ENCODE measurements around the gene TIAM2.
"Not testable (repeated sequence)": the region's sequence is repeated elsewhere in the genome, so short reads cannot be mapped to it uniquely, and the experiment has no call there.

Gene TIAM2

DNA sequence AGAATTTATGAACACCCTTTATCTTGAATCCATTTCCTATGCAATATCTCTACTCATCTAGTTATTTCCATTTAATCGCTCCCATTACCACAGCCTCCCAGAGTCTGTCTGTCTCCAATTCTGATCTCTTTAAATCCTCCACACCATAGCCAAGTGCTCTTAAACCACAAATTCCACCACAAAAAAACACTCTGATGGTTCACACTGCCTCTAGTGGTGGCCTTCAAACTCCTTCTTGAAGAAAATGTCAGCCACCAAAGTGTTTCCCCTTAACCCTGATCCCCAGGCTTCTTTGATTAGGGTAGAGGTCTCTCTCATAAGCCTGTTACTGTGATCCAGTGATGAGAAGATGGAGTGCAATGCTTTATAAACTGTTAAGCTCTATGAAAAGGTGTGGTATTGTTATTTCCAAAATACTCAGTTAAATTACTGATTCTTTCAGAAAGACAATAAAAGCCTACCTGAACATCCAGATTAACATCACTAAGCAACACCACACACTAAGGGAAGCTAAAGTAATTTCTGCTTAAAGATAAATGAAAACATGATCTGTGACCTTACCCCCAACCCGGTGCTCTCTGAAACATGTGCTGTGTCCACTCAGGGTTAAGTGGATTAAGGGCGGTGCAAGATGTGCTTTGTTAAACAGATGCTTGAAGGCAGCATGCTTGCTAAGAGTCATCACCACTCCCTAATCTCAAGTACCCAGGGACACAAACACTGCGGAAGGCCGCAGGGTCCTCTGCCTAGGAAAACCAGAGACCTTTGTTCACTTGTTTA is 273.2 kb downstream of the TIAM2 start:
- DNase-seq, result not testable (repeated sequence)

- no peak for DNase-seq
Observed at GRCh38 chr6:155269765-155270164, 274.6 kb downstream of the TIAM2 start.

DNA sequence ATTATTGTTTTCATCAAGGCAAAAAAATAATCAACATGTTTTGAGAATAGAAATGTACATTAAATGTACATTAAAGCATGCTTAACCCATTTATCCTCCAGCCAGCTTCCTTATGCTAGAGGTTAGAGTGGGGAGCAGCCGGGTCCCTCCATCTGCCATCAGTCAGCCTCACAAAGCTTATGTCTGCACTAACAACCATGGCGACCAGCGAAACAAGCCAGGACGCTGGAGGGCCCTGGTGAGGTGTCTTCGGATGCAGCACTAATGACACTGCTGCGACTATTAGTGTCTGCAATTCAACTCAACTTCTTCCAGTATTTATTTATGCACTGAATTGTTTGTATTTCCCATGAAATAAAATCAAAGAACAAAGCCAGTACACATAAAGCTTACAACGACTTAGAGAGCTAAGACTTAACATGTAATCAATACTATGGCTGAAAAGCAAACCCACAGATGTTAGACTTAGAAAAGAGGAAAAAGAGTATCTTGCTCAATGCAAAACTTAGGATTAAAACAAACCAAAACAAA is 275.5 kb downstream of the TIAM2 start:
- DNase-seq, result no peak

GRCh38 chr6:155271145-155271544 is 276.0 kb downstream of the TIAM2 start:
- no peak for DNase-seq

DNA sequence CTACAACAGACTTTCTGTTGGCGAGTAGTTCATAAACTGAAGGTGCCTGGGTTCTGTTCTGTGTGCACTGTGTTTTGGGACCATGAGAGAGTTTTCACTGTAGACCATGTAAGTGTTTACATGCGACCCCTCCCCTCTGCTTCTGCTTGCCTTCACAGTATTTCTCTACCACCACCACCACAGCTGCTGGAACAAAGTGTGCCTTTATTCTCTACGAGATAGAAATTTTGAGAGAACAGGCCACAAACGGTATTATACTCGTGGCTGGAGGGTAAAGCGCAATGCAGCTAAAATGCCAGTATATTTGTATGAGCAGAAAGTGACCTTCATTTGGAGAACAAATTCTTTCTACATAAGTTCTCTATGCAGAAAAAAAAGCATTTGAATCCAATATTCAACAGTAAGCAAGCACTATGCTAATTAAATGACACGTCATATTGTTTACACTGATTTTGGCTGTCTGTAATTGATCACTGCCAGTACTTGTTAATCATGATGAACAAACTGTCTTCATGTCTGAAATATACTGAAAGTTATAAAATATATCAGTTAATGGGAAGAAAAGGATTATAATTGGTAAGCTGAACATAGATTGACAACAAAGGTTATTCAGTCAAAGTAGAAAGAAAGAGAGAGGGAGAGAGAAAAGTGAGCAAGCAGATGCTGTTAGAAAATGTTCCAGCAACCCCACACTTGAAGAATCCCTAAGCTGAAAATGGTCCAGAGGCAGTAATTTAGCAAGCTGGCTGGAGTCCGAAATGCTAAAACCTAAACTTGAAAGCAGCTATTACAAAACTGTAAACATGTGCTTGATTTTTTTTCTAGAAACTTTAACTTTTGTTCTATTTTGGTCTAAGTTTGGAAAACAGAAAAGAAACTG is 277.5 kb downstream of the TIAM2 start:
- DNase-seq, result no peak

- peak; percentile 66 for DNase-seq
Observed at GRCh38 chr6:155273431-155273830, 278.3 kb downstream of the TIAM2 start.

DNA sequence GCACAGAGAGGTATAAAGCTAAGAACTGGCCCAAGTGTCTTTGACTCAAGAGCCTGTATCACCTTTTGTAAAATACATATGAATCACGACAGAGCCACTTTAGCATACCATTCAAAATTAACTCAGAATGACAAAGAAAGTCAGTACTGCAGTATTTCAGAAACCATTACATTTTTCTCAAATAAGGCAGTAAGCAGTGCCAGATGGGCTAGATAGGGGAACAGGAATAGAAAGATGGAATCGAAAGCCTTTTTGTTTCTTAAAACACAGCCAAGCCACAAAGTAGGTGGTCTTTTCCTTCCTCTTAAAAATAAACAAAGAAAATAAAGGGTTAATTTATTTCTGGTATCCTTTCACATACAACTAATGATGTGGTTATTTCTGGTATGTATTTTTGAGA is 279.0 kb downstream of the TIAM2 start:
- no peak for DNase-seq

- DNase-seq, result no peak
Observed at GRCh38 chr6:155274533-155274932, 279.4 kb downstream of the TIAM2 start.

DNA sequence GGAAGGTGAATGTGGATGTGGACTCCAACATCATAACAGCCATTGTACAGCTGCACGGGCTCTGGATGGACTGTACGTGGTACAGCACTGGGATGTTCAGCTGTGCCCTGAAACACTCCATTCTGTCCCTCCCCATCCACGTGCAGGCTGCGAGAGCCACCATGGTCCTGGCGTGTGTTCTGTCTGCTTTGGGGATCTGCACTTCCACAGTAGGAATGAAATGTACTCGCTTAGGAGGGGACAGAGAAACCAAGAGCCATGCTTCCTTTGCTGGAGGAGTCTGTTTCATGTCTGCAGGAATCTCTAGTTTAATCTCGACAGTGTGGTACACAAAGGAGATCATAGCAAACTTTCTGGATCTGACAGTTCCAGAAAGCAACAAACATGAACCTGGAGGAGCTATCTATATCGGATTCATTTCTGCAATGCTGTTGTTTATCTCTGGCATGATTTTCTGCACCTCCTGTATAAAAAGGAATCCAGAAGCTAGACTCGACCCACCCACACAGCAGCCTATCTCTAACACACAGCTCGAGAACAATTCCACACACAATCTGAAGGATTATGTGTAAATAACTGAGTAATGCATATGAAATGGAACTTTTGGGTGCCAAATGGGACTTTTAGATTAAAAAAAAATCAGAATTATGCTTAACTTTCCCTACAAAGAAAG is 280.8 kb downstream of the TIAM2 start:
- no peak for DNase-seq

- no peak for DNase-seq
Observed at GRCh38 chr6:155276638-155277037, 281.5 kb downstream of the TIAM2 start.

- no peak for DNase-seq
Observed at GRCh38 chr6:155278319-155279049, 283.4 kb downstream of the TIAM2 start.

GRCh38 chr6:155284775-155285174 is 289.7 kb downstream of the TIAM2 start:
- no peak for DNase-seq

GRCh38 chr6:155287762-155288161 is 292.6 kb downstream of the TIAM2 start:
- DNase-seq, result no peak

DNA sequence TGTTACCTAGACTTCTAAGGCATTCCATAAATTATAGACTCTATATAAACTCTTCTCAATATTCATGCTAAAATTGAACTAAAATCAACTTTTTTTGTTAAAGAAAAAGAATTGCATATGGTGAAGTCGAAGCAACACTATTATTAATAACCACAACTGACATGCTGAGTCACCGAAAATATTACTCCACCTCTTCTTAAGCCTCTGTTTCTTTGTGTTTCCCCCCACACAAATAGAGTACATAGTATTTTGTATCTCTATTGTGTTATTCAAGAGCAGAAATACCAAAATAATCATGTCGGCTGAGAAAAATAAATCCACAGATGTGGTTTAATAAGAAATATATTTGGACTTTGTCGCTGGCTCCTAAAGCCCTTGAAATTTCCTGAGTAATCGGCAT is 295.4 kb downstream of the TIAM2 start:
- no peak for DNase-seq

GRCh38 chr6:155291291-155291690 is 296.2 kb downstream of the TIAM2 start:
- no peak for DNase-seq

GRCh38 chr6:155292711-155293110 is 297.6 kb downstream of the TIAM2 start:
- no peak for DNase-seq

- no peak for DNase-seq
Observed at GRCh38 chr6:155297669-155298068, 302.6 kb downstream of the TIAM2 start.

DNA sequence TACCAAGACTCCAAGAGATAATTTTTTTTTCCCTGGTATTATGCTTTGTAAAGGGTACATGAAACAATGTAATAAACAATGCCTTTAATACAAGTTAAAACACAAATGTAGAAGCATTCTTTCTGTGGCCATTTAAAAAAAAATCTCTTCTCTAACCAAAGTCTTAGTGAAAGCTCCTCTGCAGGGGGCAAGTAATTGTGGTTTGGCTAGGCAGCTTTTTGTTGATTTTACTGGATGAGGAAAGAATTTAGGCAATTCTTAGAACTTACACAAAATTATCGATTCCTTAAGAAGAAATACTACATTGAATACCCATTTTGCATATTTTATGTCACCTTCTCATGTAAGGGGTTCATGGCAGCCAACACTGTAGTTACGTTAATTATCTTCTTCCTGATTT is 306.8 kb downstream of the TIAM2 start:
- no peak for DNase-seq

GRCh38 chr6:155303361-155303870 is 308.3 kb downstream of the TIAM2 start:
- DNase-seq, result no peak

GRCh38 chr6:155306958-155307357 is 311.8 kb downstream of the TIAM2 start:
- no peak for DNase-seq
